ENCODE results near the gene CCDC9B.

CCDC9B gene

GRCh38 chr15:40365016-40365415 is 24.3 kb upstream of the CCDC9B start:
- no peak for DNase-seq

GRCh38 chr15:40364251-40364650 is 23.5 kb upstream of the CCDC9B start:
- no peak for DNase-seq

- no peak for DNase-seq
These were observed 22.9 kb upstream of the CCDC9B start for GRCh38 chr15:40363611-40364010.

GRCh38 chr15:40361640-40362039 is 20.9 kb upstream of the CCDC9B start:
- DNase-seq = no peak

- no peak for DNase-seq
These were observed 19.3 kb upstream of the CCDC9B start for GRCh38 chr15:40360015-40360414.

GRCh38 chr15:40358471-40359353 is 18.0 kb upstream of the CCDC9B start:
- DNase-seq = no peak

GRCh38 chr15:40357723-40358470 is 17.2 kb upstream of the CCDC9B start, which contains the start of gene DISP2:
Gene DISP2 (plus strand): TSS chr15:40358219. CDS start chr15:40358322, 103 bp downstream.
- DNase-seq = peak; percentile 57

GRCh38 chr15:40357246-40357645 is 16.5 kb upstream of the CCDC9B start:
- no peak for DNase-seq

- DNase-seq = no peak
These were observed 15.3 kb upstream of the CCDC9B start for GRCh38 chr15:40355976-40356585.

GRCh38 chr15:40354408-40355171 is 13.9 kb upstream of the CCDC9B start:
- no peak for DNase-seq

GRCh38 chr15:40353697-40354096 is 13.0 kb upstream of the CCDC9B start:
- DNase-seq = no peak

GRCh38 chr15:40352281-40352901 is 11.7 kb upstream of the CCDC9B start:
- DNase-seq = no peak

GRCh38 chr15:40349163-40349562 is 8.4 kb upstream of the CCDC9B start:
- DNase-seq = no peak

- no peak for DNase-seq
These were observed 7.7 kb upstream of the CCDC9B start for GRCh38 chr15:40348474-40348870.

GRCh38 chr15:40347559-40348473 is 7.1 kb upstream of the CCDC9B start:
- no peak for DNase-seq

GRCh38 chr15:40346579-40347558 is 6.1 kb upstream of the CCDC9B start:
- DNase-seq = no peak

GRCh38 chr15:40345867-40346578 is 5.3 kb upstream of the CCDC9B start:
- no peak for DNase-seq

- DNase-seq = no peak
These were observed 4.6 kb upstream of the CCDC9B start for GRCh38 chr15:40345225-40345866.

Data from NCI-H510A (cell line).